GM12864 (cell line): ENCODE data around the gene C16orf74.
A peak's percentile ranks its signal among the peaks of the same experiment; 100 is the strongest.

ENCODE experiments used
- DNase-seq: peaks from one replicate; pipeline ENCODE4 v3.0.0-alpha.2; 2011; ENCODE audit warnings: low read depth
- H3K4me3 ChIP-seq: 2 replicates; pipeline ENCODE4 v1.5.1; 2011; ENCODE audit warnings: mild to moderate bottlenecking, low read depth, low read length, control low read depth
- CTCF ChIP-seq: IDR thresholded peaks from 2 replicates; pipeline ENCODE4 v1.5.1; 2011; ENCODE audit warnings: low read depth, mild to moderate bottlenecking, moderate library complexity, low read length, control low read depth, inconsistent platforms; ENCODE audit errors: missing control alignments

C16orf74 gene

DNA sequence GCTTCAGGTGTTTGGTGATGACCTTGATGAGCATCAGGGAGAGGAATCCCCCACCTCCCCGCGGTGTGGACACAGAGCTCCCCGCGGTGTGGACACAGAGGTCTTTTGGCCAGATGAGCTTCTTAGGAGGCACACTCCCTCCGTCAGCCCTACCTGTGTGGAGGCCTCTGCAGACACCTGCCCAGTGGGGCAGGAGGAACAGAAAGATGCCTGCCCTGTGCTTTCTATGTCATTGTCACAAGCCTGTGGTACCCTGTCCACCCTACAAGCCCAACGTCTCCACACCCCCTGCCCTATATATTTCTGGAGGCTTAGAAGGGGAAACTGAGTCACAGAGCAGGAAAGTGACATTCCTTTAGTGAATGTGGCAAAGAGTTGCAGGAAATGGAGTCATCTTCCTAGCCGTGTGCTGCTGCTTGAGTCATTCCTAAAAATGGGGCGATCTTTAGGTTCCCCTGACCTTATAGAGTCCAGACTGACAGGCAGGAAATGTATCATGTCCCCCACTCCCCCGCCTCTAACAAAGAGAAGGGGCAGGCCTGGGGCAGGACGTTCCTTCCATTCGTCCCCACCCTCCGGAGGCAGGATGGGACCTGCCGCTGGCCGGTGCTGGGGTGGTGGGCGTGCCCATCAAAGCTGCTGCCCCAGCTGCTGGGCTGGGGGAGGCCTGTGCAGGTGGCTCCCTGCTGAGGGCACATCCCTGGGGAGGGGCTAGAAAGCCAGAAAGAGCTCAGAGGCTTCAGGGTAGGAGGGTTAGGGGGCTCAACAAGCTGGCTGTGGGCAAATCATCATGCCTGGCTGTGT lies 1.0 kb upstream of the C16orf74 start:
- TF ChIP-seq CTCF = no peak
- peak overlapping the region; percentile 68 for H3K4me3 ChIP-seq
- DNase-seq = no peak

- TF ChIP-seq CTCF = peak; percentile 8
- H3K4me3 ChIP-seq = peak overlapping the region; percentile 68
- no peak for DNase-seq
Measured at GRCh38 chr16:85750146-85750826, 610 bp downstream of the C16orf74 start.

GRCh38 chr16:85749771-85750145 lies 1.1 kb downstream of the C16orf74 start:
- peak overlapping the region; percentile 68 for H3K4me3 ChIP-seq
- no peak for TF ChIP-seq CTCF
- DNase-seq = no peak

DNA sequence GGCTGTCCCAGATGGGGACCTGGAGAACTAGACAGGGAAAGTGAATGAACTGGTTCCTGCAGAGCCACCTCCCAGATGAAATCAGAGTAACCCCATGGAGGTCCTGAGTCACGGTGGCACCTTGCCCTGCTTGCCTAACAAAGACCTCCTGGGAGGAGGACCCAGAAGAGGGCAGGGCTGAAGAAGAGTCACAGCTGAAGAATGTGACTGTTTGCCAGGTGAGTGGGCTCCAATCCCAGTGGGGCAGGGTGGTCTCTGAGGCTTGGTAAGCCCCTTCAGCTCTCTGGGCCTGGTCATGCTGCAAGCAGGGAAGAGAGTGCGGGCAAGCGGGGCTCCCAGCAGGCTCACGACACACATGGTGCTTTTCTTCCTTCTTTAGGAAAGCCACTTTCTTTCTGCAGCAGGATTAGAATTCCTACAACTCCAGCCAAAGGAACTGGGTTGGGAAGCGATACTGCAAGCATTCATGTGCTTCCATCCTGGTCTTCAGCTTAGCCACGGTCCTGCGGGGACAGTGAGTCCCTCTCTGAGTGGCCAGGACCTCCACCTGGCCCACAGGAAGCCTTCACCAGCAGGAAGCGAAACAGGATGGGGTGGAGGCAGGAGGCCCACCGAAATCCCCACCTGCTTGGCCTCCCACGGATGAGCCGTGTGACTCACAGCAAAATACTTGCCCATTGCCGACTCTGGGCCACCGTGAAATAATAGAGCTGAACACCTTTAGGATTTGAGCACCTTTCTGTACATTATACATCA lies 4.3 kb downstream of the C16orf74 start:
- no peak for DNase-seq
- no peak for TF ChIP-seq CTCF
- H3K4me3 ChIP-seq = no peak overlapping the region

GRCh38 chr16:85738923-85739715 lies 11.8 kb downstream of the C16orf74 start:
- H3K4me3 ChIP-seq = no peak overlapping the region
- DNase-seq = no peak
- TF ChIP-seq CTCF = no peak

DNA sequence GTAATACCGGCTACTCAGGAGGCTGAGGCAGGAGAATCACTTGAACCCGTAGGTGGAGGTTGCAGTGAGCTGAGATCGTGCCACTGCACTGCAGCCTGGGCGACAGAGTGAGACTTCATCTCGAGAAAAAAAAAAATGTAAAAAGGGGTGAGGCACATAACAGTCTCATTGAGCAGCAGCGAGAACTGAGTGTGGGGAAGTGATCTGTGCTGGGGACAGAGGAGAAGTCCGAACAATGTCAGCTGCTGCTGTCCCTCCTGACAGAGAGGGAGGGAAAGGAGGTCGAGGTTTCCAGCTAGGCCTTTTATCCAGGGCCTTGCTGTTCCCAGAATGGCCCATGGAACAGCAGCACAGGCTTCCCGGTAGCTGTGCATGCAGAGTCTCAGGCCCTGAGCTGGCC lies 14.0 kb downstream of the C16orf74 start:
- DNase-seq = no peak
- TF ChIP-seq CTCF = no peak
- no peak overlapping the region for H3K4me3 ChIP-seq
